AG04450 (cell line): ENCODE results near the gene LETM1. TPM values are rescaled to one million over a fixed set of nuclear protein-coding genes. Genes with fewer than 3 reads are reported as not detected.

ENCODE experiments used
- CTCF ChIA-PET: fragments of 300-600, 350-600 bp; formaldehyde crosslinking; extraction: SDS; loops from one replicate; lab custom pipeline; 2022; ENCODE audit warnings: antibody characterized with exemption, inconsistent platforms; lab: Charles Lee
- POLR2A ChIA-PET: fragments of 350-600 bp; formaldehyde crosslinking; extraction: SDS; loops from one replicate; lab custom pipeline; 2021; ENCODE audit warnings: antibody characterized with exemption, inconsistent platforms; lab: Yijun Ruan, JAX
- DNase-seq: peaks from one replicate; pipeline ENCODE4 v3.0.0-alpha.2; 2011; ENCODE audit warnings: low read depth, low spot score
- H3K27ac ChIP-seq: one replicate; pipeline ENCODE4 v1.5.1; 2012; ENCODE audit warnings: low read depth, low read length, control low read depth
- H3K27me3 ChIP-seq: one replicate; pipeline ENCODE4 v1.6.0; 2012; ENCODE audit warnings: low read length; ENCODE audit not compliant: control insufficient read depth, insufficient read depth
- H3K4me3 ChIP-seq: 2 replicates; pipeline ENCODE4 v1.5.1; 2011; ENCODE audit warnings: mild to moderate bottlenecking, low read depth, low read length, control low read depth
- H3K9me3 ChIP-seq: 2 replicates; pipeline ENCODE4 v1.5.1; 2012; ENCODE audit warnings: low read length; ENCODE audit not compliant: control insufficient read depth, insufficient read depth
- CTCF ChIP-seq: IDR thresholded peaks from 2 replicates; pipeline ENCODE4 v1.5.1; 2011; ENCODE audit warnings: low read depth, low read length, control low read depth, inconsistent platforms
- polyA plus RNA-seq: library from polyadenylated mRNA; depleted of rRNA; stranded (reverse); fragments of >200 nt; gene quantifications from 2 replicates; pipeline ENCODE4 v1.2.3, GENCODE V29; 2011

Gene LETM1
- polyA plus RNA-seq, 1 experiment, result 11.9 TPM

GRCh38 chr4:1797861-1798579 lies 57.9 kb downstream of the LETM1 start:
- DNase-seq, result no peak
- H3K9me3 ChIP-seq, result peaks cover 3% of the 10 kb centered on the region; the same call in 1 of the 2 replicates
- CTCF ChIA-PET, result interaction anchor here (0.8 to 1.7 kb wide), 3 partner anchors 11 to 53 kb away, joined by 3 to 6 read pairs (median 5); no protein-coding TSS in a partner anchor
- no peak overlapping the region for H3K27ac ChIP-seq
- TF ChIP-seq CTCF, result no peak
- POLR2A ChIA-PET, result interaction anchor here (0.6 kb wide), 1 partner anchor 451 kb away, joined by 3 read pairs; no protein-coding TSS in a partner anchor
- H3K4me3 ChIP-seq, result no peak overlapping the region
- H3K27me3 ChIP-seq, result peaks cover 34% of the 10 kb centered on the region

- DNase-seq, result no peak
- H3K27ac ChIP-seq, result no peak overlapping the region
- H3K9me3 ChIP-seq, result no peaks in the 10 kb centered on the region; the same call in 1 of the 2 replicates
- ChIA-PET CTCF (interaction anchor here (1.0 to 1.7 kb wide), 2 partner anchors 12 to 49 kb away, joined by 3 to 6 read pairs; no protein-coding TSS in a partner anchor), POLR2A (no interaction called here)
- H3K27me3 ChIP-seq, result peaks cover 36% of the 10 kb centered on the region
- TF ChIP-seq CTCF, result no peak
- no peak overlapping the region for H3K4me3 ChIP-seq
These were observed 58.6 kb downstream of the LETM1 start for GRCh38 chr4:1797298-1797860.

GRCh38 chr4:1796486-1797204 lies 59.3 kb downstream of the LETM1 start:
- Histone ChIP-seq H3K4me3 (no peak overlapping the region), H3K9me3 (peaks cover 5% of the 10 kb centered on the region; the same call in 1 of the 2 replicates), H3K27me3 (peaks cover 41% of the 10 kb centered on the region), H3K27ac (no peak overlapping the region)
- TF ChIP-seq CTCF, result no peak
- POLR2A ChIA-PET, result no interaction called here
- CTCF ChIA-PET, result interaction anchor here (1.7 kb wide), 1 partner anchor 13 kb away, joined by 6 read pairs; no protein-coding TSS in a partner anchor
- no peak for DNase-seq

GRCh38 chr4:1795299-1796195 lies 60.4 kb downstream of the LETM1 start:
- ChIA-PET CTCF (interaction anchor here (1.0 to 1.6 kb wide), 2 partner anchors 15 to 28 kb away, joined by 4 to 5 read pairs; no protein-coding TSS in a partner anchor), POLR2A (no interaction called here)
- Histone ChIP-seq H3K27me3 (peaks cover 45% of the 10 kb centered on the region), H3K9me3 (peaks cover 5% of the 10 kb centered on the region; the same call in 1 of the 2 replicates), H3K4me3 (no peak overlapping the region), H3K27ac (no peak overlapping the region)
- no peak for DNase-seq
- TF ChIP-seq CTCF, result no peak
